Measurements from ENCODE around the gene MSRB3. TPM values are rescaled to one million over a fixed set of nuclear protein-coding genes. Genes with fewer than 3 reads are reported as not detected.

Gene MSRB3
- total RNA-seq, 4 donors from 2014 or later: 219 to 336 (median 299) TPM

GRCh38 chr12:65411171-65411570 is 132.7 kb downstream of the MSRB3 start:
- peaks cover 0 to 5% of the 10 kb centered on the region in 2 donors for H3K36me3 ChIP-seq
- H3K9me3 ChIP-seq: no peaks in the 10 kb centered on the region
- no peak for ATAC-seq
- TF ChIP-seq POLR2A (IDR thresholded peaks at IDR 0.05) (no peak), CTCF (IDR thresholded peaks at IDR 0.05) (no peak), POLR2AphosphoS5 (IDR thresholded peaks at IDR 0.05) (no peak), EP300 (IDR thresholded peaks at IDR 0.05) (no peak)
- H3K27me3 ChIP-seq: no peaks in the 10 kb centered on the region
- peaks cover 0 to 26% (median 6%) of the 10 kb centered on the region in 3 donors for H3K4me1 ChIP-seq
- 80 to 94% methylated on average over 3 of the region's 3 CpGs for WGBS, 2 donors (ENCODE audit: low coverage in 1 of 2)
- H3K4me3 ChIP-seq: no peak overlapping the region
- no peak overlapping the region for H3K27ac ChIP-seq

GRCh38 chr12:65414526-65414925 is 136.0 kb downstream of the MSRB3 start:
- WGBS, 2 donors (ENCODE audit: low coverage in 1 of 2): 92 to 95% methylated on average over 4 to 5 of the region's 5 CpGs
- H3K36me3 ChIP-seq: peaks cover 0 to 11% of the 10 kb centered on the region in 2 donors
- H3K9me3 ChIP-seq: peaks cover 0 to 4% (median 0%) of the 10 kb centered on the region in 3 donors
- H3K4me3 ChIP-seq: no peak overlapping the region
- TF ChIP-seq EP300 (IDR thresholded peaks at IDR 0.05): no peak
- TF ChIP-seq POLR2AphosphoS5 (IDR thresholded peaks at IDR 0.05): no peak
- no peak for TF ChIP-seq POLR2A (IDR thresholded peaks at IDR 0.05)
- no peak for TF ChIP-seq CTCF (IDR thresholded peaks at IDR 0.05)
- H3K27ac ChIP-seq: no peak overlapping the region
- no peaks in the 10 kb centered on the region for H3K27me3 ChIP-seq
- no peak for ATAC-seq
- H3K4me1 ChIP-seq: peaks cover 0 to 15% (median 6%) of the 10 kb centered on the region in 3 donors

- Histone ChIP-seq H3K4me3 (no peak overlapping the region), H3K4me1 (peaks cover 0 to 2% (median 0%) of the 10 kb centered on the region in 3 donors), H3K27ac (no peak overlapping the region), H3K27me3 (no peaks in the 10 kb centered on the region), H3K9me3 (peaks cover 0 to 15% (median 0%) of the 10 kb centered on the region in 3 donors), H3K36me3 (peaks cover 0 to 23% of the 10 kb centered on the region in 2 donors)
- TF ChIP-seq POLR2AphosphoS5 (IDR thresholded peaks at IDR 0.05) (no peak), CTCF (IDR thresholded peaks at IDR 0.05) (no peak), POLR2A (IDR thresholded peaks at IDR 0.05) (no peak), EP300 (IDR thresholded peaks at IDR 0.05) (no peak)
- ATAC-seq: no peak
These were observed 137.3 kb downstream of the MSRB3 start for GRCh38 chr12:65415826-65416225.

- H3K4me3 ChIP-seq: no peak overlapping the region
- H3K9me3 ChIP-seq: peaks cover 0 to 30% (median 0%) of the 10 kb centered on the region in 3 donors
- TF ChIP-seq POLR2A (IDR thresholded peaks at IDR 0.05): no peak
- TF ChIP-seq CTCF (IDR thresholded peaks at IDR 0.05): no peak
- no peak for TF ChIP-seq EP300 (IDR thresholded peaks at IDR 0.05)
- TF ChIP-seq POLR2AphosphoS5 (IDR thresholded peaks at IDR 0.05): no peak
- WGBS, 2 donors (ENCODE audit: low coverage in 1 of 2): 94 to 96% methylated on average over 2 to 6 of the region's 12 CpGs
- no peaks in the 10 kb centered on the region for H3K4me1 ChIP-seq
- no peaks in the 10 kb centered on the region for H3K27me3 ChIP-seq
- no peak overlapping the region for H3K27ac ChIP-seq
- ATAC-seq: no peak
- peaks cover 0 to 35% of the 10 kb centered on the region in 2 donors for H3K36me3 ChIP-seq
These were observed 141.0 kb downstream of the MSRB3 start for GRCh38 chr12:65419284-65420072.

GRCh38 chr12:65420941-65421340 is 142.5 kb downstream of the MSRB3 start:
- Histone ChIP-seq H3K4me1 (no peaks in the 10 kb centered on the region), H3K27ac (no peak overlapping the region), H3K4me3 (no peak overlapping the region), H3K36me3 (peaks cover 0 to 38% of the 10 kb centered on the region in 2 donors), H3K9me3 (peaks cover 0 to 40% (median 0%) of the 10 kb centered on the region in 3 donors), H3K27me3 (no peaks in the 10 kb centered on the region)
- TF ChIP-seq POLR2A (IDR thresholded peaks at IDR 0.05) (no peak), CTCF (IDR thresholded peaks at IDR 0.05) (no peak), POLR2AphosphoS5 (IDR thresholded peaks at IDR 0.05) (no peak), EP300 (IDR thresholded peaks at IDR 0.05) (no peak)
- ATAC-seq: no peak

All from gastroesophageal sphincter (tissue), 4 donors.